GM10266 (cell line): ENCODE measurements around the gene B4GALT7.
A peak's percentile ranks its signal among the peaks of the same experiment; 100 is the strongest.

Source experiments
- DNase-seq: peaks from one replicate; pipeline ENCODE4 v3.0.0; 2012; ENCODE audit errors: extremely low spot score
- CTCF ChIP-seq: IDR thresholded peaks from 2 replicates; pipeline ENCODE4 v1.5.1; 2012; ENCODE audit warnings: mild to moderate bottlenecking, low read depth; ENCODE audit not compliant: control insufficient read depth, insufficient read depth; ENCODE audit errors: missing control alignments

Gene B4GALT7

GRCh38 chr5:177601577-177602457, 1.9 kb downstream of the B4GALT7 start:
- TF ChIP-seq CTCF = peak; percentile 26
- no peak for DNase-seq

DNA sequence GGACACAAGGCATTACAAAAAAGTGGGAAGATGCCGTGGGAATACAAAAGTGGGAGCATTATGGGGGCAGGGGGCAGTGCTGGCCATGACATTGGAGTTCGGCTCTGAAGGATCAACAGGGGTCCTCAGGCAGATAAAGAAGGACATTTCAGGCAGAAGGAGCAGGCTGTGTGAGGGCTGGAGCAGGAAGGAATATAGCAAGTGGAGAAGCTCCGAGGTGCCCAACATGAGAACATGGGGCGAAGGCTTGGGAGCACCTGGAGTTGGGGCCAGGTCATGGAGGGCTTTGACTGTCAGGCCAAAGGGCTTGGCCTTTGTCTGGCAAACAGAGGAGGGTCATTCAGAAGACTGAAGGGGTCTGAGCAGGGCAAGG, 2.5 kb downstream of the B4GALT7 start:
- DNase-seq = no peak
- TF ChIP-seq CTCF = no peak

- TF ChIP-seq CTCF = no peak
- no peak for DNase-seq
These were observed 3.7 kb downstream of the B4GALT7 start for GRCh38 chr5:177603631-177604030.

- TF ChIP-seq CTCF = no peak
- DNase-seq = no peak
These were observed 4.2 kb downstream of the B4GALT7 start for GRCh38 chr5:177604116-177604521.

DNA sequence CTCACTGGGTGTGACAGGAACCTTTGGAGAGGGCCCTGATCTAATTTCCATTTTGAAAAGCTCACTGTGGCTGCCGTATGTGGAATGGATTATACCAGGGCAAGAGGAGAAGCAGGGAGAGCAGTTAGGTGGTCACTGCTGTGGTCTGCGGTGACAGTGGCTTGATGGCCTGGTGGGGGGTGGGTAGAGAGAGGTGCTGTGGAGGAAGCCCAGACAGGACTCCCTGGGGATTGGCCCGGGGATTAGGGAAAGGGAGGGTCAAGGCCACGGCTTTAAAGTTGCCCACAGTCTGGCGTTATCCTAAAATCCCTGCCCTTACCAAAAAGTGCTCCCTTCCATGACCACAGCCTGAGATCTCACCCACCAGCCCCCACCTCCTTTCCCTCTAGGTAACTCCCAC, 4.7 kb downstream of the B4GALT7 start:
- no peak for TF ChIP-seq CTCF
- no peak for DNase-seq

DNA sequence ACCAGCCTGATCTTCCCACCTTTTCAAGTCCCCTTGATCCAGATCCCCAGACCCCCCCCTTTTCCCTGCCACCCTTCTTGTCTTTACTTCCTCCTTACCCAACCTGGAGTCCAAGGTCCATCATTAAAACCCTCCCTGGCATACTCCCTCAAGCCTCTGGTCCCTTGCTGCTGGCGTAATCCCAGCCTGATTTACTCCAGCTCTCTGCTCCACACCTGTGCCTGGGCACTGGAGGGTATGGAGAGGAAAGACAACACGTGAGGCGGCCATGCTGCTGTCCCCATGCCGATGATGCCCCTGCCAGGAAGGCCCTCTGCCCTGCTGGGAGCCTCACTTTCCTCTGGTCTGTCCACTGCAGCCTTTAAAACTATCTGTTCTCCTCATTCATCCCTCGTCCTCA, 5.1 kb downstream of the B4GALT7 start:
- no peak for TF ChIP-seq CTCF
- DNase-seq = no peak

GRCh38 chr5:177605667-177606066, 5.7 kb downstream of the B4GALT7 start:
- DNase-seq = peak; percentile 3
- no peak for TF ChIP-seq CTCF
